Esophagus squamous epithelium (tissue), 5 donors: ENCODE measurements around the gene STAT1. TPM values are rescaled to one million over a fixed set of nuclear protein-coding genes. Genes with fewer than 3 reads are reported as not detected.

Experiments
- DNase-seq: peaks from one replicate; lab custom pipeline; 2025; lab: John Stamatoyannopoulos, UW
- H3K27ac ChIP-seq, 4 donors: fragments of 200-600 bp; sonication (generic); one replicate each; pipeline ENCODE4 v1.5.1; 2016 to 2019; ENCODE audit warnings: mild to moderate bottlenecking in 1 of 4
- H3K27me3 ChIP-seq, 4 donors: fragments of 200-600 bp; sonication (generic); 1 replicate in 3 of 4; 2 replicates in 1 of 4; pipeline versions ENCODE4 v1.5.1 to v1.6.0; 2017 to 2021; ENCODE audit warnings: antibody characterized with exemption in 1 of 4
- H3K36me3 ChIP-seq, 3 donors: fragments of 200-600 bp; sonication (generic); one replicate each; pipeline ENCODE4 v1.5.1; 2016 to 2019
- H3K4me1 ChIP-seq, 3 donors: fragments of 200-600 bp; sonication (generic); one replicate each; pipeline ENCODE4 v1.5.1; 2017 to 2019
- H3K4me3 ChIP-seq, 4 donors: fragments of 200-600 bp; sonication (generic); 1 replicate in 3 of 4; 2 replicates in 1 of 4; pipeline ENCODE4 v1.5.1; 2016 to 2019; ENCODE audit warnings: mild to moderate bottlenecking in 2 of 4, moderate library complexity in 1 of 4
- H3K9me3 ChIP-seq, 3 donors: fragments of 200-600 bp; sonication (generic); one replicate each; pipeline ENCODE4 v1.5.1; 2016 to 2019
- POLR2A ChIP-seq, 4 donors: fragments of 450-650 bp; IDR thresholded peaks; one replicate each; pipeline ENCODE4 v1.6.1; 2017; ENCODE audit warnings: antibody characterized with exemption in 4 of 4, mild to moderate bottlenecking in 4 of 4, moderate library complexity in 3 of 4
- WGBS, 2 donors: methylation state at CpG; one replicate each; pipeline ENCODE4 v1.1.5; 2018; 5-methylcytosine and 5-hydroxymethylcytosine counted together
- intact Hi-C: fragments of 100-400 bp; cut with DNase I; formaldehyde crosslinking; loops from one replicate; pipeline ENCODE4 v1.15.0; 2022
- total RNA-seq, 4 donors: library from RNA; depleted of rRNA; stranded (reverse); fragments of >200 nt; gene quantifications; one replicate each; pipeline ENCODE4 v1.1.0, GENCODE V29; 2016
- TF ChIP-seq, protein P1 (sequence below), 6 experiments: fragments of 450-650 bp in 4 of 6; fragments of 200-600 bp in 2 of 6; sonication (generic) in 2 of 6; IDR thresholded peaks; one replicate each; pipeline ENCODE4 v1.5.1; 2016 to 2019; ENCODE audit warnings: antibody characterized with exemption in 6 of 6, mild to moderate bottlenecking in 4 of 6, moderate library complexity in 4 of 6
- donor health status: DM: yes; HTN: yes; CAD: no.

STAT1 gene
- total RNA-seq, 4 donors from 2014 or later = 23.6 to 58.9 (median 36.1) TPM

DNA sequence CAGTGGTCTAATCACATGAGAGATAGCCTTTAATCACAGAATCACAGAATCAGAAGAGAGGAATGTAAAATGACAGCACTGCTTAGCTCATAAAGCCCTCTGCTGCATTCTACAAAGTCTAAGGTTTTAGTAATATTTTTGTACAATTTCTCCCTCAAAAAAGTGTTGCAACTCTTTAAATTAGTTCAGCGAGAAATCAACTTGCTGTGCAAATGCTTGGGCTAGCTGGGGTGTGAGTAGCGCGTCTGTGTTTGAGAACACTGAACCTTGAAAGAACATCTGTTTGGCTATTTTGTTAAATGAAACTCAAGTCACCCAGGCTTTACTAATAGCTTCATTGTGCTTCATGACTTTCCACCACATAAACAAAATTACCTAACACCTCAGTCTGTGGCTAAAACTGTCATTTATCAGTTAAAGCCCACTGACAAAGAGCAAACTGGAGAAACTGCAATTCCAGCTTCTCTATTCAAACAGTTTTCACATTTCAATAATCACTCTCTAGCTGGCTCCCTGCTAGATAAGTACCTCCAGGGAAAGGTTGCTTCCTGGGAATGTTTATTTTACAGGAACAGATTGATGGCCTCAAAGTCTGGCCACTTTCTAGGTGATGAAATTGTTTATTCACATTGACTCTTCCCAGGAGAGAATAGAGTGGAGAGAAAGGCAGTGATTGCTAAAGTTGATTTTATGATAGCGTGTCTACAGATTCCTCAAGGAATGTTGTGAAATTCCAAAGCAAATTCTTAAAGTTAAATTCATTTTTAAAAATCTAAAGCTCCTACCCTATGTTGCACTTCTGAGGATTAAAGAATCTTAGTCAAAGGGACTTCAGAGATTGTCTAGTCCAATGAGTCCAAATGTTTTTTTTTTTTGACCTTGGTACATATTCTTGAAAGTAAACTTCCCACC lies 36.0 kb upstream of the STAT1 start:
- intact Hi-C loops = loop anchor here (5.0 to 10.0 kb wide), 2 partner anchors 107 to 455 kb away; no protein-coding TSS in a partner anchor
- DNase-seq = no peak
- peaks cover 0 to 15% (median 0%) of the 10 kb centered on the region in 4 donors for H3K27me3 ChIP-seq
- H3K9me3 ChIP-seq = no peaks in the 10 kb centered on the region
- H3K36me3 ChIP-seq = no peaks in the 10 kb centered on the region
- TF ChIP-seq, protein P1, sequence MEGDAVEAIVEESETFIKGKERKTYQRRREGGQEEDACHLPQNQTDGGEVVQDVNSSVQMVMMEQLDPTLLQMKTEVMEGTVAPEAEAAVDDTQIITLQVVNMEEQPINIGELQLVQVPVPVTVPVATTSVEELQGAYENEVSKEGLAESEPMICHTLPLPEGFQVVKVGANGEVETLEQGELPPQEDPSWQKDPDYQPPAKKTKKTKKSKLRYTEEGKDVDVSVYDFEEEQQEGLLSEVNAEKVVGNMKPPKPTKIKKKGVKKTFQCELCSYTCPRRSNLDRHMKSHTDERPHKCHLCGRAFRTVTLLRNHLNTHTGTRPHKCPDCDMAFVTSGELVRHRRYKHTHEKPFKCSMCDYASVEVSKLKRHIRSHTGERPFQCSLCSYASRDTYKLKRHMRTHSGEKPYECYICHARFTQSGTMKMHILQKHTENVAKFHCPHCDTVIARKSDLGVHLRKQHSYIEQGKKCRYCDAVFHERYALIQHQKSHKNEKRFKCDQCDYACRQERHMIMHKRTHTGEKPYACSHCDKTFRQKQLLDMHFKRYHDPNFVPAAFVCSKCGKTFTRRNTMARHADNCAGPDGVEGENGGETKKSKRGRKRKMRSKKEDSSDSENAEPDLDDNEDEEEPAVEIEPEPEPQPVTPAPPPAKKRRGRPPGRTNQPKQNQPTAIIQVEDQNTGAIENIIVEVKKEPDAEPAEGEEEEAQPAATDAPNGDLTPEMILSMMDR (IDR thresholded peaks at IDR 0.05) = no peak
- no peak for TF ChIP-seq POLR2A (IDR thresholded peaks at IDR 0.05)
- peak overlapping the region in 2 of 4 donors; percentile 44 to 62 for H3K27ac ChIP-seq
- H3K4me1 ChIP-seq = peaks cover 0 to 7% (median 0%) of the 10 kb centered on the region in 3 donors
- WGBS, 2 donors = 55 to 60% methylated on average over 4 of the region's 4 CpGs
- H3K4me3 ChIP-seq = no peak overlapping the region

GRCh38 chr2:191048073-191048472 lies 34.1 kb upstream of the STAT1 start:
- 82 to 87% methylated on average over 3 of the region's 3 CpGs for WGBS, 2 donors
- DNase-seq = no peak
- Histone ChIP-seq H3K9me3 (no peaks in the 10 kb centered on the region), H3K27me3 (peaks cover 0 to 11% (median 0%) of the 10 kb centered on the region in 4 donors), H3K36me3 (no peaks in the 10 kb centered on the region), H3K4me1 (peaks cover 0 to 7% (median 0%) of the 10 kb centered on the region in 3 donors), H3K4me3 (no peak overlapping the region), H3K27ac (no peak overlapping the region)
- TF ChIP-seq POLR2A (IDR thresholded peaks at IDR 0.05) = no peak
- TF ChIP-seq, protein P1 (IDR thresholded peaks at IDR 0.05) = no peak
- intact Hi-C loops = no loop called here

GRCh38 chr2:191045141-191045540 lies 31.2 kb upstream of the STAT1 start:
- Histone ChIP-seq H3K27me3 (peaks cover 0 to 5% (median 0%) of the 10 kb centered on the region in 4 donors), H3K4me1 (peaks cover 0 to 11% (median 0%) of the 10 kb centered on the region in 3 donors), H3K27ac (no peak overlapping the region), H3K36me3 (no peaks in the 10 kb centered on the region), H3K9me3 (no peaks in the 10 kb centered on the region), H3K4me3 (no peak overlapping the region)
- intact Hi-C loops = no loop called here
- 55 to 95% methylated on average over 1 of the region's 1 CpG for WGBS, 2 donors
- TF ChIP-seq POLR2A (IDR thresholded peaks at IDR 0.05) = no peak
- TF ChIP-seq, protein P1 (IDR thresholded peaks at IDR 0.05) = no peak
- no peak for DNase-seq

DNA sequence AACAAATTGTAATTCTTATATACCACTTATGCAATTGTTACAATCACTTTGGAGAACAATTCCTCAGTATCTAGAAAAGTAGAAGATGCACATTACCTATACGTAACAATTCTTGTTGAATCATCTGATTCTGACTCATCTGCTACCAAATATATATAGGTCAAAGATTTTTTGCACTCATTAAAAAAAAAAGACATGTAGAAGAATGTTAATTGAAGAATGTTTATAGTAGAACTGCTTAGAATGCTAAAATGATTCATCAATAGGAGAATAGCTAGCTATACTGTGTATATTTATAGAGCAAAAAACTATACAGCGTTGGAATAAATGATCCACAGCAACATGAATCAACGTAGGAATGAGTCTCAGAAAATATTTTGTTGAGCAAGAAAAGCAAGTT lies 29.5 kb upstream of the STAT1 start:
- H3K27ac ChIP-seq = no peak overlapping the region
- H3K4me1 ChIP-seq = peaks cover 0 to 19% (median 6%) of the 10 kb centered on the region in 3 donors
- TF ChIP-seq, protein P1 (IDR thresholded peaks at IDR 0.05) = no peak
- TF ChIP-seq POLR2A (IDR thresholded peaks at IDR 0.05) = no peak
- DNase-seq = no peak
- peaks cover 0 to 5% (median 0%) of the 10 kb centered on the region in 4 donors for H3K27me3 ChIP-seq
- no peak overlapping the region for H3K4me3 ChIP-seq
- 37 to 53% methylated on average over 3 of the region's 3 CpGs for WGBS, 2 donors
- no peaks in the 10 kb centered on the region for H3K36me3 ChIP-seq
- intact Hi-C loops = no loop called here
- no peaks in the 10 kb centered on the region for H3K9me3 ChIP-seq
